Activated CD8-positive, alpha-beta T cell treated with anti-CD3 and anti-CD28 coated beads for 36 hours (primary cell): Measurements from ENCODE around the gene PTPRN2. TPM values are rescaled to one million over a fixed set of nuclear protein-coding genes. Genes with fewer than 3 reads are reported as not detected.

Experiments
- ATAC-seq: fragments of 200-7000 bp; cut with Tn5 transposase; one replicate; pipeline ENCODE4 v1.10.0; 2021; ENCODE audit warnings: mild to moderate bottlenecking, moderate library complexity
- CTCF ChIA-PET: fragments of 350-600 bp; sonication (Branson Sonifier 250); formaldehyde crosslinking; loops from one replicate; lab custom pipeline; 2021; ENCODE audit warnings: antibody characterized with exemption; lab: Charles Lee
- POLR2A ChIA-PET: fragments of 350-600 bp; sonication (Branson Sonifier 250); formaldehyde crosslinking; loops from one replicate; lab custom pipeline; 2021; ENCODE audit warnings: antibody characterized with exemption; lab: Charles Lee
- DNase-seq: peaks from one replicate; pipeline ENCODE4 v3.0.0-alpha.2; 2020
- H3K27ac Mint-ChIP-seq: one replicate; pipeline ENCODE4 v1.8.0; 2021; ENCODE audit warnings: mild to moderate bottlenecking, mixed read lengths
- H3K27me3 Mint-ChIP-seq: one replicate; pipeline ENCODE4 v1.8.0; 2021; ENCODE audit warnings: mixed read lengths
- H3K36me3 Mint-ChIP-seq: one replicate; pipeline ENCODE4 v1.8.0; 2021; ENCODE audit warnings: low read depth, mixed read lengths
- H3K4me1 Mint-ChIP-seq: one replicate; pipeline ENCODE4 v1.8.0; 2021; ENCODE audit warnings: low read depth, mixed read lengths
- H3K4me3 Mint-ChIP-seq: one replicate; pipeline ENCODE4 v1.8.0; 2021; ENCODE audit warnings: mild to moderate bottlenecking, moderate library complexity, mixed read lengths
- H3K9me3 Mint-ChIP-seq: one replicate; pipeline ENCODE4 v1.8.0; 2021; ENCODE audit warnings: mixed read lengths
- CTCF ChIP-seq: fragments of 200-600 bp; IDR thresholded peaks from one replicate; pipeline ENCODE4 v1.8.0; 2022; ENCODE audit warnings: antibody characterized with exemption, mild to moderate bottlenecking
- intact Hi-C: fragments of 100-400 bp; cut with micrococcal nuclease; formaldehyde crosslinking; loops from one replicate; pipeline ENCODE4 v1.10.0; 2022
- total RNA-seq, 2 experiments: library from RNA; stranded (reverse); gene quantifications; one replicate each; pipeline ENCODE4 v1.2.3, GENCODE V29; 2021

The PTPRN2 gene
- total RNA-seq, 2 experiments from 2014 or later: 0.49 to 0.65 TPM

DNA sequence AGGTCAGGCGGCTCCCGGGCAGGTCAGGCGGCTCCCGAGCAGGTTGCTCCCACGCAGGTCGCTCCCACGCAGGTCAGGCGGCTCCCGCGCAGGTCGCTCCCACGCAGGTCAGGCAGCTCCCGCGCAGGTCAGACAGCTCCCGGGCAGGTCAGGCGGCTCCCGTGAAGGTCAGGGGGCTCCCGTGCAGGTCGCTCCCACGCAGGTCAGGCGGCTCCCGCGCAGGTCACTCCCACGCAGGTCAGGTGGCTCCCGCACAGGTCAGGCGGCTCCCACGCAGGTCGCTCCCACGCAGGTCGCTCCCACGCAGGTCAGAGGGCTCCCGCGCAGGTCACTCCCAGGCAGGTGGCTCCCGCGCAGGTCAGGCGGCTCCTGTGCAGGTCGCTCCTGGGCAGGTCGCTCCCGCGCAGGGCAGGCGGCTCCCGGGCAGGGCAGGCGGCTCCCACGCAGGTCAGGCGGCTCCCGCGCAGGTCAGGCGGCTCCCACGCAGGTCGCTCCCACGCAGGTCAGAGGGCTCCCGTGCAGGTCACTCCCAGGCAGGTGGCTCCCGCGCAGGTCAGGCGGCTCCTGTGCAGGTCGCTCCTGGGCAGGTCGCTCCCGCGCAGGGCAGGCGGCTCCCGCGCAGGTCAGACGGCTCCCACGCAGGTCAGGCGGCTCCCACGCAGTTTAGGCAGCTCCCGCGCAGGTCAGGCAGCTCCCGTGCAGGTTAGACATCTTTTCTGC, 30.7 kb downstream of the PTPRN2 start:
- Mint-ChIP-seq H3K27me3 (peaks cover 4% of the 10 kb centered on the region), H3K4me1 (no peaks in the 10 kb centered on the region), H3K36me3 (no peaks in the 10 kb centered on the region), H3K27ac (no peak overlapping the region), H3K9me3 (no peaks in the 10 kb centered on the region), H3K4me3 (no peak overlapping the region)
- ChIA-PET CTCF (no interaction called here), POLR2A (no interaction called here)
- no peak for ATAC-seq
- intact Hi-C loops: no loop called here
- DNase-seq: no peak
- TF ChIP-seq CTCF: no peak

- H3K9me3 Mint-ChIP-seq: no peaks in the 10 kb centered on the region
- ChIA-PET CTCF (no interaction called here), POLR2A (no interaction called here)
- H3K4me1 Mint-ChIP-seq: no peaks in the 10 kb centered on the region
- no peak overlapping the region for H3K4me3 Mint-ChIP-seq
- no peak for TF ChIP-seq CTCF
- no peak overlapping the region for H3K27ac Mint-ChIP-seq
- ATAC-seq (no peak), DNase-seq (no peak)
- H3K36me3 Mint-ChIP-seq: no peaks in the 10 kb centered on the region
- intact Hi-C loops: no loop called here
- H3K27me3 Mint-ChIP-seq: peaks cover 4% of the 10 kb centered on the region
These were observed 32.5 kb downstream of the PTPRN2 start for GRCh38 chr7:158555034-158555520.

DNA sequence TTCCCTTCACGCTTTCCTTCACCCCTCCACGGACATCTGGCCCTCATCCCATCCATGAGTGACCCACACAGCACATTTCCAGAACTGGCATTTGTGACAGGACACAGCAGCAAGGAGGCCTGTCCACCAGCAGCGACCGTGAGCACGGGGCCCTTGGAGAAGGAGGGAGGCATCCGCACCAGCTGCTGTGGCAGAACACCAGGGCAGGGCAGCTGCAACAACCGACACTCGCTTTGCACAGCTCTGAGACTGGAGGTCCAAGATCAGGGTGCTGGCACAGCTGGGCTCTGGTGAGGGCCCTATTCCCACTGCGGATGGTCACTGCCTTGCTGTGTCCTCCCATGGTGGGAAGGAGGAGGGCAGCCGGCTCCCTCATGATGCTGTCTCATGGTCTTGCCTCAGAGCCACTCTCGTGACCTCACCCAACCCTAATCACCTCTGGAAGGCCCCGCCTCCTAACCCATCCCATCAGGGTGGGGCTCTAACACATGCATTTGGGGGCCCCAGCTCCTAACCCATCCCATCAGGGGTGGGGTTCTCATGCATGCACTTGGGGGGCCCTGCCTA, 36.7 kb downstream of the PTPRN2 start:
- Mint-ChIP-seq H3K36me3 (no peaks in the 10 kb centered on the region), H3K4me3 (no peak overlapping the region), H3K4me1 (no peaks in the 10 kb centered on the region), H3K27ac (no peak overlapping the region), H3K27me3 (peaks cover 3% of the 10 kb centered on the region), H3K9me3 (no peaks in the 10 kb centered on the region)
- no peak for ATAC-seq
- DNase-seq: no peak
- POLR2A ChIA-PET: no interaction called here
- CTCF ChIA-PET: no interaction called here
- TF ChIP-seq CTCF: no peak
- intact Hi-C loops: no loop called here

DNA sequence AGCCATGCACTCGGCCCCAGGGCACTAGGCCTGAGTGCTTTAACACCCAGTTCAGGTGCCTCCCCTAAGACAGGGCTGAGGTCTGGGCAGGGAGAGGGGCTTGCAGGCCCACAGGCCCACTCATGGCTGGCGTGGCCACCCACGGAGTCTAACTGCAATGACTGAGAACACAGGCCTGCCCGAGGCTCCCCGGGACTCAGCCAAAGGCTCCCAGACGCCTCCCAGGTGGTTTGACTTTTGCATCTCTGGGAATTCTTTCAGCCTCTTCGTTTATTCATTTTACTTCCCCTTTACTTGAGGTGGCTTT, 37.3 kb downstream of the PTPRN2 start:
- H3K36me3 Mint-ChIP-seq: no peaks in the 10 kb centered on the region
- intact Hi-C loops: no loop called here
- no peaks in the 10 kb centered on the region for H3K4me1 Mint-ChIP-seq
- ATAC-seq (no peak), DNase-seq (no peak)
- no peak overlapping the region for H3K27ac Mint-ChIP-seq
- H3K27me3 Mint-ChIP-seq: peaks cover 2% of the 10 kb centered on the region
- ChIA-PET POLR2A (no interaction called here), CTCF (no interaction called here)
- H3K9me3 Mint-ChIP-seq: no peaks in the 10 kb centered on the region
- H3K4me3 Mint-ChIP-seq: no peak overlapping the region
- TF ChIP-seq CTCF: no peak

DNA sequence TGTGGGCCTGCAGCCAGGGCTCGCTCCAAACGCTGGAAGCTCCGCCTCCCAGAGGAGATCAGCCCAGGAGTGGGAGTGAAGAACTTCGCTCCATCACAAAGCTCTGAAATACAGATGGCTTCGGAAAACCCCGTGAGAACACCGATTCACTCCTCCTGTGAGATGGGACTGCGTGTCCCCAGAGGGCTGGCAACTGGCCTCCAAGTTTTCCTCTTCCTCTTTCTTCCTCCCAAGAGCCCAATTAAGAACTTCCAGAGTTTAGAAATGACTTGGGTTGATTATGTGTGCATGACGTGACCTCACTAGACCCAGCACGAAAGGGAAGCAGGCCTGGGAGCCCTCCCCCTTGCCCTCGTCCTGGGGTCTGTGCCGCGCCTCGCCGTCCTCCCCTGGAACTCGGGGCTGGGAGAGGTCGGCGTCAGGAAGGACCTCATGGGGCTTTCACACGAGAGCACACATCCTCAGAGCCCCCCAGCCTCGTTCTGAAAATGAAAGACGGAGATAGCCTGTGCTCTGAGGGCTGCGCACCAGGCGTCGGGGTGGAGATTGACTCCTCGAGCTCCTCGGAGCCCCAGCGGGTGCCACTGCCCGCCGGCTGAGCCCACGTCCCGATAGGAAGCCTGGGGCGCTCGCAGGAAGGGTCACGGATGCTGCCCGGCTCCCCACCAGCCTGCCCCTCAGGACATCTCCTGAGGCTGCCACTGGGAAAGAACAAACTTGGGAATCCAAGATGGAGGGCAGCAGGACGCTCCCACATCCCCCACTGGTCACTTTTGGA, 37.8 kb downstream of the PTPRN2 start:
- DNase-seq: no peak
- Mint-ChIP-seq H3K27ac (no peak overlapping the region), H3K4me1 (no peaks in the 10 kb centered on the region), H3K36me3 (no peaks in the 10 kb centered on the region), H3K9me3 (no peaks in the 10 kb centered on the region), H3K4me3 (no peak overlapping the region), H3K27me3 (peaks cover 2% of the 10 kb centered on the region)
- ChIA-PET CTCF (no interaction called here), POLR2A (no interaction called here)
- intact Hi-C loops: no loop called here
- no peak for ATAC-seq
- no peak for TF ChIP-seq CTCF
